Epithelial cell of esophagus (primary cell): Measurements from ENCODE around the gene VPS11.

Experiments
- DNase-seq: peaks from one replicate; pipeline ENCODE4 v3.0.0; 2010; ENCODE audit warnings: low read depth
- H3K4me3 ChIP-seq: 2 replicates; pipeline ENCODE4 v1.5.1; 2011; ENCODE audit warnings: mild to moderate bottlenecking, low read length, control low read depth
- CTCF ChIP-seq: IDR thresholded peaks from 2 replicates; pipeline ENCODE4 v1.5.1; 2011; ENCODE audit warnings: low read depth, mild to moderate bottlenecking, low read length, control low read depth, inconsistent platforms; ENCODE audit not compliant: insufficient read depth; ENCODE audit errors: missing control alignments

VPS11 gene

GRCh38 chr11:119061256-119061655 lies 6.4 kb upstream of the VPS11 start:
- TF ChIP-seq CTCF: no peak
- DNase-seq: no peak
- no peak overlapping the region for H3K4me3 ChIP-seq

- peak; percentile 46 for DNase-seq
- no peak overlapping the region for H3K4me3 ChIP-seq
- no peak for TF ChIP-seq CTCF
These were observed 4.8 kb upstream of the VPS11 start for GRCh38 chr11:119062779-119063178.

- TF ChIP-seq CTCF: peak; percentile 67
- H3K4me3 ChIP-seq: no peak overlapping the region
- peak; percentile 57 for DNase-seq
These were observed 2.2 kb upstream of the VPS11 start for GRCh38 chr11:119065369-119065768.

- TF ChIP-seq CTCF: no peak
- no peak for DNase-seq
- no peak overlapping the region for H3K4me3 ChIP-seq
These were observed 10.2 kb downstream of the VPS11 start for GRCh38 chr11:119077839-119078238.

GRCh38 chr11:119078675-119079420 lies 11.2 kb downstream of the VPS11 start:
- H3K4me3 ChIP-seq: no peak overlapping the region
- DNase-seq: no peak
- no peak for TF ChIP-seq CTCF

- no peak for TF ChIP-seq CTCF
- H3K4me3 ChIP-seq: no peak overlapping the region
- no peak for DNase-seq
These were observed 14.2 kb downstream of the VPS11 start for GRCh38 chr11:119081682-119082260.

GRCh38 chr11:119084663-119085436 lies 17.2 kb downstream of the VPS11 start, which contains the start of gene HMBS:
Gene HMBS (plus strand): TSS chr11:119084881. CDS start chr11:119085034, 153 bp downstream.
- H3K4me3 ChIP-seq: peak within 1 kb of the TSS; percentile 85
- no peak for TF ChIP-seq CTCF

More at GRCh38 chr11:119084663-119085436, 17.2 kb downstream of the VPS11 start, which contains the start of gene HMBS:
- DNase-seq: peak; percentile 97
